ENCODE measurements around the gene PIANP. TPM values are rescaled to one million over a fixed set of nuclear protein-coding genes. Genes with fewer than 3 reads are reported as not detected.
"Not testable (repeated sequence)": the region's sequence is repeated elsewhere in the genome, so short reads cannot be mapped to it uniquely, and the experiment has no call there.

The PIANP gene
- total RNA-seq, 1 experiment from 2014 or later = 0.13 TPM

DNA sequence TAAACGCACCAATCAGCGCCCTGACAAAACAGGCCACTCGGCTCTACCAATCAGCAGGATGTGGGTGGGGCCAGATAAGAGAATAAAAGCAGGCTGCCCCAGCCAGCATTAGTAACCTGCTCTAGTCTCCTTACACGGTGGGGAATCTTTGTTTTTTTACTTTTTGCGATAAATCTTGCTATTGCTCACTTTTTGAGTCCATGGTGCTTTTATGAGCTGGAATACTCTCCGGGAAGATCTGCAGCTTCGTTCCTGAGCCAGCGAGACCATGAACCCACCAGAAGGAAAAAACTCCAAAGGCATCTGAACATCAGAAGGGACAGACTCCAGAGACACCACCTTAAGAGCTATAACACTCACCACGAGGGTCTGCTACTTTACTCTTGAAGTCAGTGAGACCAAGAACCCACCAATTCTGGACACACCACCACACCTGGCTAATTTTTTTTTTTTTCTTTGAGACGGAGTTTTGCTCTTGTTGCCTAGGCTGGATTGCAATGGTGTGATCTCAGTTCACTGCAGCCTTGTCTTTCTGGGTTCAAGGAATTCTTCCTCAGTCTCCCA is 16.3 kb upstream of the PIANP start:
- no TSS peak for BruUV-seq (replicated peaks)
- Histone ChIP-seq H3K36me3 (ENCODE audit: control insufficient read depth, insufficient read depth, low read length) (no peaks in the 10 kb centered on the region), H3K27ac (ENCODE audit: low read length) (no peak overlapping the region), H3K4me3 (ENCODE audit: low read depth in 2 of 2, low read length in 2 of 2) (no peak overlapping the region), H3K27me3 (ENCODE audit: control insufficient read depth, insufficient read depth, low read length) (no peaks in the 10 kb centered on the region), H3K4me1 (ENCODE audit: control insufficient read depth, insufficient read depth, low read length) (no peaks in the 10 kb centered on the region), H3K9me3 (ENCODE audit: control insufficient read depth, insufficient read depth, low read depth, low read length) (no peaks in the 10 kb centered on the region)
- in situ Hi-C loops (cut with HindIII; ENCODE audit: low pct_unique_long_range_greater_than_20kb, low sequenced_read_pairs) (no loop called here), intact Hi-C loops (cut with micrococcal nuclease; ENCODE audit: unreplicated experiment) (no loop called here)
- DNase-seq (ENCODE audit: low read depth, low spot score) (no peak), ATAC-seq (no peak)
- TF ChIP-seq, protein P1, sequence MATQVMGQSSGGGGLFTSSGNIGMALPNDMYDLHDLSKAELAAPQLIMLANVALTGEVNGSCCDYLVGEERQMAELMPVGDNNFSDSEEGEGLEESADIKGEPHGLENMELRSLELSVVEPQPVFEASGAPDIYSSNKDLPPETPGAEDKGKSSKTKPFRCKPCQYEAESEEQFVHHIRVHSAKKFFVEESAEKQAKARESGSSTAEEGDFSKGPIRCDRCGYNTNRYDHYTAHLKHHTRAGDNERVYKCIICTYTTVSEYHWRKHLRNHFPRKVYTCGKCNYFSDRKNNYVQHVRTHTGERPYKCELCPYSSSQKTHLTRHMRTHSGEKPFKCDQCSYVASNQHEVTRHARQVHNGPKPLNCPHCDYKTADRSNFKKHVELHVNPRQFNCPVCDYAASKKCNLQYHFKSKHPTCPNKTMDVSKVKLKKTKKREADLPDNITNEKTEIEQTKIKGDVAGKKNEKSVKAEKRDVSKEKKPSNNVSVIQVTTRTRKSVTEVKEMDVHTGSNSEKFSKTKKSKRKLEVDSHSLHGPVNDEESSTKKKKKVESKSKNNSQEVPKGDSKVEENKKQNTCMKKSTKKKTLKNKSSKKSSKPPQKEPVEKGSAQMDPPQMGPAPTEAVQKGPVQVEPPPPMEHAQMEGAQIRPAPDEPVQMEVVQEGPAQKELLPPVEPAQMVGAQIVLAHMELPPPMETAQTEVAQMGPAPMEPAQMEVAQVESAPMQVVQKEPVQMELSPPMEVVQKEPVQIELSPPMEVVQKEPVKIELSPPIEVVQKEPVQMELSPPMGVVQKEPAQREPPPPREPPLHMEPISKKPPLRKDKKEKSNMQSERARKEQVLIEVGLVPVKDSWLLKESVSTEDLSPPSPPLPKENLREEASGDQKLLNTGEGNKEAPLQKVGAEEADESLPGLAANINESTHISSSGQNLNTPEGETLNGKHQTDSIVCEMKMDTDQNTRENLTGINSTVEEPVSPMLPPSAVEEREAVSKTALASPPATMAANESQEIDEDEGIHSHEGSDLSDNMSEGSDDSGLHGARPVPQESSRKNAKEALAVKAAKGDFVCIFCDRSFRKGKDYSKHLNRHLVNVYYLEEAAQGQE (IDR thresholded peaks at IDR 0.05; ENCODE audit: insufficient read depth in 1 of 2, low read depth in 2 of 2, low read length in 1 of 2) = no peak
- TF ChIP-seq TCF7L2 (IDR thresholded peaks at IDR 0.05; ENCODE audit: low read depth, low read length) = no peak
- TF ChIP-seq POLR2AphosphoS5 (IDR thresholded peaks at IDR 0.05; ENCODE audit: low read depth, low read length) = no peak
- TF ChIP-seq, protein P2, sequence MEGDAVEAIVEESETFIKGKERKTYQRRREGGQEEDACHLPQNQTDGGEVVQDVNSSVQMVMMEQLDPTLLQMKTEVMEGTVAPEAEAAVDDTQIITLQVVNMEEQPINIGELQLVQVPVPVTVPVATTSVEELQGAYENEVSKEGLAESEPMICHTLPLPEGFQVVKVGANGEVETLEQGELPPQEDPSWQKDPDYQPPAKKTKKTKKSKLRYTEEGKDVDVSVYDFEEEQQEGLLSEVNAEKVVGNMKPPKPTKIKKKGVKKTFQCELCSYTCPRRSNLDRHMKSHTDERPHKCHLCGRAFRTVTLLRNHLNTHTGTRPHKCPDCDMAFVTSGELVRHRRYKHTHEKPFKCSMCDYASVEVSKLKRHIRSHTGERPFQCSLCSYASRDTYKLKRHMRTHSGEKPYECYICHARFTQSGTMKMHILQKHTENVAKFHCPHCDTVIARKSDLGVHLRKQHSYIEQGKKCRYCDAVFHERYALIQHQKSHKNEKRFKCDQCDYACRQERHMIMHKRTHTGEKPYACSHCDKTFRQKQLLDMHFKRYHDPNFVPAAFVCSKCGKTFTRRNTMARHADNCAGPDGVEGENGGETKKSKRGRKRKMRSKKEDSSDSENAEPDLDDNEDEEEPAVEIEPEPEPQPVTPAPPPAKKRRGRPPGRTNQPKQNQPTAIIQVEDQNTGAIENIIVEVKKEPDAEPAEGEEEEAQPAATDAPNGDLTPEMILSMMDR (IDR thresholded peaks at IDR 0.05) = no peak
- no peak for TF ChIP-seq SIN3A (IDR thresholded peaks at IDR 0.05; ENCODE audit: borderline replicate concordance, insufficient read depth, low read depth, low read length)
- CTCF ChIA-PET = no interaction called here
- POLR2A ChIA-PET = no interaction called here

DNA sequence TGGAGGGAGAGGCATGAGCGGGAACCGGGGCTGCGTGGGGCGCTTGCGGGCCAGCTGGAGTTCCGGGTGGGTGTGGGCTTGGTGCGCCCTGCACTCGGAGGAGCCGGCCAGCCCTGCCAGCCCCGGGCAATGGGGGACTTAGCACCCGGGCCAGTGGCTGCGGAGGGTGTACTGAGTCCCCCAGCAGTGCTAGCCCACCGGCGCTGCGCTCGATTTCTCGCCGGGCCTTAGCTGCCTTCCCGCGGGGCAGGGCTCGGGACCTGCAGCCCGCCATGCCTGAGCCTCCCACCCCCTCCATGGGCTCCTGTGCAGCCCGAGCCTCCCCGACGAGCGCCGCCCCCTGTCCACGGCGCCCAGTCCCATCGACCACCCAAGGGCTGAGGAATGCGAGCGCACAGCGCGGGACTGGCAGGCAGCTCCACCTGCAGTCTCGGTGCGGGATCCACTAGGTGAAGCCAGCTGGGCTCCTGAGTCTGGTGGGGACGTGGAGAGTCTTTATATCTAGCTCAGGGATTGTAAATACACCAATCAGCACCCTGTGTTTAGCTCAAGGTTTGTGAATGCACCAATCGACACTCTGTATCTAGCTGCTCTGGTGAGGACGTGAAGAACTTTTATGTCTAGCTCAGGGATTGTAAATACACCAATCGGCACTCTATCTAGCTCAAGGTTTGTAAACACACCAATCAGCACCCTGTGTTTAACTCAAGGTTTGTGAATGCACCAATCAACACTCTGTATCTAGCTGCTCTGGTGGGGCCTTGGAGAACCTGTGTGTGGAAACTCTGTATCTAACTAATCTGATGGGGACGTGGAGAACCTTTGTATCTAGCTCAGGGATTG is 15.6 kb upstream of the PIANP start:
- H3K36me3 ChIP-seq (ENCODE audit: control insufficient read depth, insufficient read depth, low read length); H3K4me1 ChIP-seq (ENCODE audit: control insufficient read depth, insufficient read depth, low read length); H3K27ac ChIP-seq (ENCODE audit: low read length); in situ Hi-C loops (cut with HindIII; ENCODE audit: low pct_unique_long_range_greater_than_20kb, low sequenced_read_pairs); POLR2A ChIA-PET; CTCF ChIA-PET; DNase-seq (ENCODE audit: low read depth, low spot score); H3K27me3 ChIP-seq (ENCODE audit: control insufficient read depth, insufficient read depth, low read length); BruUV-seq (replicated peaks); H3K4me3 ChIP-seq (ENCODE audit: low read depth in 2 of 2, low read length in 2 of 2); ATAC-seq; intact Hi-C loops (cut with micrococcal nuclease; ENCODE audit: unreplicated experiment); H3K9me3 ChIP-seq (ENCODE audit: control insufficient read depth, insufficient read depth, low read depth, low read length): not testable (repeated sequence)

DNA sequence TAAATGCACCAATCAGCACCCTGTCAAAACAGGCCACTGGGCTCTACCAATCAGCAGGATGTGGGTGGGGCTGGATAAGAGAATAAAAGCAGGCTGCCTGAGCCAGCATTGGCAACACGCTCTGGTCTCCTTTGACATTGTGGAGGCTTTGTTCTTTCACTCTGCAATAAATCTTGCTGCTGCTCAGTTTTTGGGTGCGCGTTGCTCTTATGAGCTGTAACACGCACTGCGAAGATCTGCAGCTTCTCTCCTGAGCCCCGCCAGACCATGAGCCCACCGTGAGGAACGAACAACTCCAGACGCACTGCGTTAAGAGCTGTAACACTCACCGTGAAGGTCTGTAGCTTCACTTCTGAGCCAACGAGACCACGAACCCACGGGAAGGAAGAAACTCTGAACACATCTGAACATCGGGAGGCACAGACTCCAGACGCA is 8.4 kb upstream of the PIANP start:
- CTCF ChIA-PET = no interaction called here
- POLR2A ChIA-PET = interaction anchor here (0.7 kb wide), 1 partner anchor 43 kb away, joined by 3 read pairs; no protein-coding TSS in a partner anchor
- no peaks in the 10 kb centered on the region for H3K27me3 ChIP-seq (ENCODE audit: control insufficient read depth, insufficient read depth, low read length)
- H3K4me3 ChIP-seq (ENCODE audit: low read depth in 2 of 2, low read length in 2 of 2) = no peak overlapping the region
- in situ Hi-C loops (cut with HindIII; ENCODE audit: low pct_unique_long_range_greater_than_20kb, low sequenced_read_pairs) = no loop called here
- no TSS peak for BruUV-seq (replicated peaks)
- no peaks in the 10 kb centered on the region for H3K36me3 ChIP-seq (ENCODE audit: control insufficient read depth, insufficient read depth, low read length)
- no peak for ATAC-seq
- TF ChIP-seq, protein P2 (IDR thresholded peaks at IDR 0.05) = no peak
- TF ChIP-seq POLR2AphosphoS5 (IDR thresholded peaks at IDR 0.05; ENCODE audit: low read depth, low read length) = no peak
- TF ChIP-seq SIN3A (IDR thresholded peaks at IDR 0.05; ENCODE audit: borderline replicate concordance, insufficient read depth, low read depth, low read length) = no peak
- TF ChIP-seq, protein P1 (IDR thresholded peaks at IDR 0.05; ENCODE audit: insufficient read depth in 1 of 2, low read depth in 2 of 2, low read length in 1 of 2) = no peak
- no peak for TF ChIP-seq TCF7L2 (IDR thresholded peaks at IDR 0.05; ENCODE audit: low read depth, low read length)
- no peaks in the 10 kb centered on the region for H3K9me3 ChIP-seq (ENCODE audit: control insufficient read depth, insufficient read depth, low read depth, low read length)
- H3K4me1 ChIP-seq (ENCODE audit: control insufficient read depth, insufficient read depth, low read length) = no peaks in the 10 kb centered on the region
- intact Hi-C loops (cut with micrococcal nuclease; ENCODE audit: unreplicated experiment) = no loop called here
- H3K27ac ChIP-seq (ENCODE audit: low read length) = no peak overlapping the region
- DNase-seq (ENCODE audit: low read depth, low spot score) = no peak

Data from Panc1 (cell line).